Activated naive CD8-positive, alpha-beta T cell treated with anti-CD3 and anti-CD28 coated beads for 36 hours (primary cell): Measurements from ENCODE around the gene C1orf115. TPM values are rescaled to one million over a fixed set of nuclear protein-coding genes. Genes with fewer than 3 reads are reported as not detected.
"Not testable (repeated sequence)": the region's sequence is repeated elsewhere in the genome, so short reads cannot be mapped to it uniquely, and the experiment has no call there.

ENCODE experiments used
- DNase-seq: peaks from one replicate; pipeline ENCODE4 v3.0.0; 2021
- H3K27ac Mint-ChIP-seq: one replicate; pipeline ENCODE4 v1.8.0; 2022; ENCODE audit warnings: mild to moderate bottlenecking, moderate library complexity, mixed read lengths
- H3K27me3 Mint-ChIP-seq: one replicate; pipeline ENCODE4 v1.8.0; 2022; ENCODE audit warnings: mild to moderate bottlenecking, mixed read lengths
- H3K36me3 Mint-ChIP-seq: one replicate; pipeline ENCODE4 v1.8.0; 2021; ENCODE audit warnings: mild to moderate bottlenecking, mixed read lengths
- H3K4me1 Mint-ChIP-seq: one replicate; pipeline ENCODE4 v1.8.0; 2021; ENCODE audit warnings: mixed read lengths
- H3K4me3 Mint-ChIP-seq: one replicate; pipeline ENCODE4 v1.8.0; 2022; ENCODE audit warnings: mild to moderate bottlenecking, moderate library complexity, mixed read lengths
- H3K9me3 Mint-ChIP-seq: one replicate; pipeline ENCODE4 v1.8.0; 2022; ENCODE audit warnings: mixed read lengths
- total RNA-seq, 2 experiments: library from RNA; stranded (reverse); gene quantifications; one replicate each; pipeline ENCODE4 v1.2.3, GENCODE V29; 2021

C1orf115 gene
- total RNA-seq, 2 experiments from 2014 or later = 0.33 to 0.38 TPM

DNA sequence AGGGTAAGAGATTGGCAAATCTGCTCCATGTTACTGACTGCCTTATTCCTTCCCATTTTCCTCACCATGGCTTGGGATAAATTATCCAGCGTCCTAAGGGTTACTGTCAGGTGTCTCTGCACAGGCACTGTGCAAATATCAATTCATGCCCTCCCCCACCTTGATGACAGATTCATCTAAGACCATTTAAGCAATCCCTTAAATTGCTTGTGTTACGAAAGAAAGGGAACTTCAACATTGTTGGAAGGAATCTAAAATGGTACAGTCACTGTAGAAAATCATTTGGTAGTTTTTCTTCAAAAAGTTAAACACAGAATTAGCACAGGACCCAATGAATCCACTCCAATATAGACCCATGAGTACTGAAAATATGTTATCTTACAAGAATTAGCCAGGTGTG is 40.3 kb downstream of the C1orf115 start:
- no peak for DNase-seq
- Mint-ChIP-seq H3K27me3 (peaks cover 7% of the 10 kb centered on the region), H3K4me3 (no peak overlapping the region), H3K4me1 (peaks cover 7% of the 10 kb centered on the region), H3K36me3 (no peaks in the 10 kb centered on the region), H3K9me3 (peaks cover 4% of the 10 kb centered on the region), H3K27ac (no peak overlapping the region)

GRCh38 chr1:220732137-220732536 is 42.0 kb downstream of the C1orf115 start:
- Mint-ChIP-seq H3K36me3 (no peaks in the 10 kb centered on the region), H3K4me3 (no peak overlapping the region), H3K9me3 (peaks cover 4% of the 10 kb centered on the region), H3K27me3 (no peaks in the 10 kb centered on the region), H3K4me1 (peaks cover 7% of the 10 kb centered on the region), H3K27ac (no peak overlapping the region)
- no peak for DNase-seq

DNA sequence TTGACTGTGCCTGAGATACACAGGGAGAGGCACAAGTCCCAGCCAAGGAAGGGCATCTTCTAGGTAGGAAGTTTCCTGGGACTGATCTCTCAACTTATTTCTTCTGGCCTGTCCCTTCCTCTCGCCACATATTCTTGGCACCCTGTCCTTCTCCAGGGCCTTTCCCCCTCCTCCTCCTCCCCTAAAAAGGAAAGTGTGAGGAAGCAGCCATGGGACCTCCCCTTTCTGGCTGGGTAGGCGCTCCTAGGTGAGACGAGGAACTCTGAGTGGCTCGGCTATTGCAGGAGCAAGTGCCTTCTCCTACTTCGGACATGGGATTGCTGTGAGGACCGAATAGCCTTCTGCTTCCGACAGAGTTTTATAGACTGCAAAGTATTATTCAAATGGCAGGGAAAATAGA is 42.5 kb downstream of the C1orf115 start:
- Mint-ChIP-seq H3K27me3 (no peaks in the 10 kb centered on the region), H3K9me3 (peaks cover 4% of the 10 kb centered on the region), H3K4me1 (peaks cover 7% of the 10 kb centered on the region), H3K36me3 (no peaks in the 10 kb centered on the region), H3K4me3 (no peak overlapping the region), H3K27ac (no peak overlapping the region)
- DNase-seq = no peak

GRCh38 chr1:220733086-220733601 is 43.0 kb downstream of the C1orf115 start:
- H3K9me3 Mint-ChIP-seq = peaks cover 4% of the 10 kb centered on the region
- peak overlapping the region; percentile 14 for H3K27ac Mint-ChIP-seq
- H3K27me3 Mint-ChIP-seq = no peaks in the 10 kb centered on the region
- H3K4me1 Mint-ChIP-seq = peaks cover 7% of the 10 kb centered on the region
- peak; percentile 78 for DNase-seq
- H3K4me3 Mint-ChIP-seq = peak overlapping the region; percentile 8
- no peaks in the 10 kb centered on the region for H3K36me3 Mint-ChIP-seq

- Mint-ChIP-seq H3K4me3 (no peak overlapping the region), H3K27ac (no peak overlapping the region), H3K27me3 (no peaks in the 10 kb centered on the region), H3K36me3 (no peaks in the 10 kb centered on the region), H3K4me1 (peaks cover 7% of the 10 kb centered on the region), H3K9me3 (peaks cover 4% of the 10 kb centered on the region)
- DNase-seq = no peak
These were observed 44.6 kb downstream of the C1orf115 start for GRCh38 chr1:220734571-220735326.

GRCh38 chr1:220736283-220736682 is 46.1 kb downstream of the C1orf115 start:
- H3K4me3 Mint-ChIP-seq, DNase-seq, H3K27ac Mint-ChIP-seq, H3K27me3 Mint-ChIP-seq, H3K36me3 Mint-ChIP-seq, H3K9me3 Mint-ChIP-seq, H3K4me1 Mint-ChIP-seq: not testable (repeated sequence)

- H3K27me3 Mint-ChIP-seq = peaks cover 22% of the 10 kb centered on the region
- H3K9me3 Mint-ChIP-seq = no peaks in the 10 kb centered on the region
- no peaks in the 10 kb centered on the region for H3K4me1 Mint-ChIP-seq
- H3K4me3 Mint-ChIP-seq = no peak overlapping the region
- no peak overlapping the region for H3K27ac Mint-ChIP-seq
- no peaks in the 10 kb centered on the region for H3K36me3 Mint-ChIP-seq
- no peak for DNase-seq
These were observed 51.2 kb downstream of the C1orf115 start for GRCh38 chr1:220741349-220741748.

DNA sequence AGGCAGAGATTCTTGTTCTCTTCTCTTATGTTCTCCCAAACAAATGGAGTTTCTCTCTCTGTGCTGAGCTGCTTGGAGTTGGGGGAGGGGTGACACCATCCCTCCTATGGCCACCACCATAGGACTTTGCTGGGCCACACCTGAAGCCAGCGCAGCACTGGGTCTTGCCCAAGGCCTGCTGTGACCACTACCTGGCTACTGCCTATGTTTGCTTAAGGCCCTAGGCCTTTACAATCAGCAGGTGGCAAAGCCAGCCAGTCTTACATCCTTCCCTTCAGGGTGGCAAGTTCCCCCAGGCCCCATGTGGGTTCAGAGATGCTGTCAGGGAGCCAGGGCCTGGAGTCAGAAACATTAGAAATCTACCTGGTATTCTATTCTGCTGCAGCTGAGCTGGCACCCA is 51.7 kb downstream of the C1orf115 start:
- Mint-ChIP-seq H3K27me3 (peaks cover 27% of the 10 kb centered on the region), H3K36me3 (no peaks in the 10 kb centered on the region), H3K27ac (no peak overlapping the region), H3K9me3 (no peaks in the 10 kb centered on the region), H3K4me1 (no peaks in the 10 kb centered on the region), H3K4me3 (no peak overlapping the region)
- DNase-seq = no peak

DNA sequence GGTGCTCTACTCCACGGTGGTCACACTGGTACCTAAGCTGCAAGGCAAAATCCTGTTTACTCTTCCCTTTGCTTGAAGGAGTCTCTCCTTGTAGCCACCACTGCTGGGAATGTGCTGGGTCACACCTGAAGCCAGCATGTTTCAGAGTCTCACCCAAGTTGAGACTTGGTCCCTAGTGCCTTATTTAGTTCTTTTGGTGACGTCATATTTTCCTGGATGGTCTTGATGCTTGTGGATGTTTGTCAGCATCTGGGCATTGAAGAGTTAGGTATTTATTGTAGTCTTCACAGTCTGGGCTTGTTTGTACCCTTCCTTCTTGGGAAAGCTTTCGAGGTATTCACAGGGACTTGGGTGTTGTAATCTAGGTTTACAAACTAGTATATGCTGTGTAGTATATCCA is 52.4 kb downstream of the C1orf115 start:
- H3K4me3 Mint-ChIP-seq = no peak overlapping the region
- H3K27ac Mint-ChIP-seq = no peak overlapping the region
- H3K27me3 Mint-ChIP-seq = peaks cover 34% of the 10 kb centered on the region
- DNase-seq = no peak
- H3K4me1 Mint-ChIP-seq = no peaks in the 10 kb centered on the region
- no peaks in the 10 kb centered on the region for H3K36me3 Mint-ChIP-seq
- H3K9me3 Mint-ChIP-seq = no peaks in the 10 kb centered on the region

- Mint-ChIP-seq H3K9me3 (no peaks in the 10 kb centered on the region), H3K36me3 (no peaks in the 10 kb centered on the region), H3K27me3 (peaks cover 56% of the 10 kb centered on the region), H3K4me3 (no peak overlapping the region), H3K27ac (no peak overlapping the region), H3K4me1 (peaks cover 5% of the 10 kb centered on the region)
- no peak for DNase-seq
These were observed 56.7 kb downstream of the C1orf115 start for GRCh38 chr1:220746851-220747250.

DNA sequence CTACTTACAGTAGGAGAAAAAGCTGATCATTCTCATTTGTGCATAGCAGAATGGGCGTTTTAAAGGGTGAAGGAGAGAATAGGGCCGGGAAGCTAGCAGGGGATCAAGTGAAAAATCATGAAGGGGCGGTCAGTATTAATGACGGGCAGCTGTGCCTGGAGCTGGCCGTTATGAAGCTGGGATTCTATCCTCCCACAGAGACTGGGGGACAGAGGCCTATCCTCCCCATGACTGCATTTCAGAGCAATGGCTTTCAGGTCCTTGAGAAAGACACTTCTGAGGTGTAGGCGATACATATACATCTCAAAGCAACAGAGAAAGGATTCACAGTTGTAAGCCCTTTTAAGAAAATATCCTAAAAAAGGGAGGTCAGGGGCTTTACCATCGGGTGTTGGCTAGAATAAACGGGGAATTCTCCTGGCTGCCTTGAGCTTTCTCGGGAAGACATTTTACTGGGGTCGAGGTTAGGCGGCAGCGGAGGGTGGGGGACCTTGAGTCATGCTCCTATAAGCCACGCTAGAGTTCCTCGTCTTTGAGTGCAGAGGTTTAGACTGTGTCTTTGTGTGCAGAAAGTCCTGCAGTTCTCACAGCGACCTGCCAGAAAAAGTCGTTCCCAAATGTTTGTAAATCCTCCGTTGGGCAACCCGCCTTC is 57.4 kb downstream of the C1orf115 start:
- peaks cover 5% of the 10 kb centered on the region for H3K4me1 Mint-ChIP-seq
- DNase-seq = no peak
- H3K27ac Mint-ChIP-seq = no peak overlapping the region
- H3K4me3 Mint-ChIP-seq = peak overlapping the region; percentile 59
- H3K36me3 Mint-ChIP-seq = no peaks in the 10 kb centered on the region
- no peaks in the 10 kb centered on the region for H3K9me3 Mint-ChIP-seq
- H3K27me3 Mint-ChIP-seq = peaks cover 63% of the 10 kb centered on the region

DNA sequence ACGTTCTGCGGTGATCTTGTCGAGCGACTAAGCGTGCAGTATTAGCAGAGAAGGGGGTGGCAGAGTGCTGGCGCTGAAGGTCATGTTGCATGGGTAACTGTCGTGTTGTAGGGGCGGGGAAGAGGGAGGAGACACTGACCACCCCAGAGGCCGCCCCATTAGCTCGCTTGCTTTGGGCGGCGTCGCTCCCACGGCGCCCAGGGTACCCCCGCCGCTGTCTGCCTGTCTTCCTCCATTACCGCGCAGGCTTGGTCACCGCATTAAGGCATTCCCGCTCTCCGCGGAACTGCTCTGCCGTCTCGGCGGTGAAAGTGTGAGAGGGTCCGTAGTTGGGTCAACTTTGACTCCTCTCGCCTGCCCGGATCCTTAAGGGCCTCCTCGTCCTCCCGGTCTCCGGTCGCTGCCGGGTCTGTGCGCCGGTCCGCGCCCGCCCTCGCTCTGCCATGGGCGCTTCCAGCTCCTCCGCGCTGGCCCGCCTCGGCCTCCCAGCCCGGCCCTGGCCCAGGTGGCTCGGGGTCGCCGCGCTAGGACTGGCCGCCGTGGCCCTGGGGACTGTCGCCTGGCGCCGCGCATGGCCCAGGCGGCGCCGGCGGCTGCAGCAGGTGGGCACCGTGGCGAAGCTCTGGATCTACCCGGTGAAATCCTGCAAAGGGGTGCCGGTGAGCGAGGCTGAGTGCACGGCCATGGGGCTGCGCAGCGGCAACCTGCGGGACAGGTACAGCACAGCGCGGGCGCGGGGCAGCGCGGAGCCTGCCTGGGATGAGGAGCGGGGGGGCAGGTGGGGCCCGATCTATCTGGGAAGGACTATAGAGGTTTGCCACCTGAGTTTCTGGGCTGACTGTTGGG is 58.1 kb downstream of the C1orf115 start, which contains the start of gene MTARC2:
TSS of gene MTARC2 (plus strand) at position 234 of the 846 bp plus-strand sequence. CDS start at position 444, 210 bp downstream.
- Mint-ChIP-seq H3K36me3 (no peaks in the 10 kb centered on the region), H3K9me3 (no peaks in the 10 kb centered on the region), H3K4me1 (peaks cover 5% of the 10 kb centered on the region), H3K27me3 (peaks cover 63% of the 10 kb centered on the region), H3K27ac (no peak within 1 kb of the TSS), H3K4me3 (peak within 1 kb of the TSS; percentile 59)
- peak; percentile 16 for DNase-seq
